Astrocyte (in vitro differentiated cells and primary cell): Measurements from ENCODE around the gene FAM83F. TPM values are rescaled to one million over a fixed set of nuclear protein-coding genes. Genes with fewer than 3 reads are reported as not detected.

Experiments
- DNase-seq: peaks from one replicate; pipeline ENCODE4 v3.0.0-alpha.2; 2010; ENCODE audit warnings: low read depth
- FAIRE-seq: peaks from 2 replicates; lab custom pipeline; 2011; peaks lifted over from hg19 to GRCh38; lab: Jason Lieb, UNC
- H2AFZ ChIP-seq: 2 replicates; pipeline ENCODE4 v1.6.0; 2012; ENCODE audit warnings: low read depth, low read length, inconsistent platforms
- H3K27ac ChIP-seq: 2 replicates; pipeline ENCODE4 v1.5.1; 2011; ENCODE audit warnings: low read depth, low read length, inconsistent platforms
- H3K27me3 ChIP-seq: 2 replicates; pipeline ENCODE4 v1.6.0; 2011; ENCODE audit warnings: low read length, inconsistent platforms; ENCODE audit not compliant: insufficient read depth
- H3K36me3 ChIP-seq: 2 replicates; pipeline ENCODE4 v1.5.1; 2011; ENCODE audit warnings: low read length, inconsistent platforms; ENCODE audit not compliant: insufficient read depth
- H3K4me1 ChIP-seq: 2 replicates; pipeline ENCODE4 v1.5.1; 2011; ENCODE audit warnings: low read length, inconsistent platforms; ENCODE audit not compliant: insufficient read depth
- H3K4me2 ChIP-seq: 2 replicates; pipeline ENCODE4 v1.6.0; 2012; ENCODE audit warnings: low read length, inconsistent platforms
- H3K4me3 ChIP-seq: 2 replicates; pipeline ENCODE4 v1.5.1; 2011; ENCODE audit warnings: low read depth, mild to moderate bottlenecking, low read length, inconsistent platforms; ENCODE audit not compliant: insufficient read depth
- H3K79me2 ChIP-seq: 2 replicates; pipeline ENCODE4 v1.6.0; 2012; ENCODE audit warnings: mild to moderate bottlenecking, low read length, inconsistent platforms; ENCODE audit not compliant: insufficient read depth
- H3K9ac ChIP-seq: 2 replicates; pipeline ENCODE4 v1.6.0; 2012; ENCODE audit warnings: mild to moderate bottlenecking, low read length, inconsistent platforms
- H3K9me3 ChIP-seq: 2 replicates; pipeline ENCODE4 v1.5.1; 2012; ENCODE audit warnings: low read depth, mild to moderate bottlenecking, low read length, inconsistent platforms; ENCODE audit not compliant: insufficient read depth
- H4K20me1 ChIP-seq: 2 replicates; pipeline ENCODE4 v1.6.0; 2012; ENCODE audit warnings: low read length, inconsistent platforms; ENCODE audit not compliant: insufficient read depth
- H3K27ac Mint-ChIP-seq: one replicate; pipeline ENCODE4 v1.8.0; 2021; ENCODE audit warnings: mild to moderate bottlenecking, mixed read lengths; ENCODE audit not compliant: unreplicated experiment
- H3K27me3 Mint-ChIP-seq: one replicate; pipeline ENCODE4 v1.8.0; 2021; ENCODE audit warnings: low read depth, mixed read lengths; ENCODE audit not compliant: unreplicated experiment
- H3K36me3 Mint-ChIP-seq: one replicate; pipeline ENCODE4 v1.8.0; 2021; ENCODE audit warnings: low read depth, mixed read lengths; ENCODE audit not compliant: unreplicated experiment
- H3K4me1 Mint-ChIP-seq: one replicate; pipeline ENCODE4 v1.8.0; 2021; ENCODE audit warnings: low read depth, mixed read lengths; ENCODE audit not compliant: unreplicated experiment
- H3K4me3 Mint-ChIP-seq: one replicate; pipeline ENCODE4 v1.8.0; 2021; ENCODE audit warnings: mild to moderate bottlenecking, moderate library complexity, mixed read lengths; ENCODE audit not compliant: unreplicated experiment
- H3K9me3 Mint-ChIP-seq: one replicate; pipeline ENCODE4 v1.8.0; 2021; ENCODE audit warnings: mild to moderate bottlenecking, mixed read lengths; ENCODE audit not compliant: unreplicated experiment
- EZH2 ChIP-seq: IDR thresholded peaks from 2 replicates; pipeline ENCODE4 v1.6.1; 2012; ENCODE audit warnings: mild to moderate bottlenecking, low read length, inconsistent platforms; ENCODE audit not compliant: insufficient read depth
- total RNA-seq: library from RNA; stranded (reverse); gene quantifications from 2 replicates; pipeline ENCODE4 v1.2.1, GENCODE V29; 2021
- TF ChIP-seq, protein P1 (sequence below): IDR thresholded peaks from 2 replicates; pipeline ENCODE4 v1.5.1; 2011; ENCODE audit warnings: low read depth, mild to moderate bottlenecking, inconsistent platforms, low read length, moderate library complexity; ENCODE audit not compliant: insufficient read depth

Gene FAM83F
- total RNA-seq, 1 donor from 2014 or later, result 0.79 TPM

DNA sequence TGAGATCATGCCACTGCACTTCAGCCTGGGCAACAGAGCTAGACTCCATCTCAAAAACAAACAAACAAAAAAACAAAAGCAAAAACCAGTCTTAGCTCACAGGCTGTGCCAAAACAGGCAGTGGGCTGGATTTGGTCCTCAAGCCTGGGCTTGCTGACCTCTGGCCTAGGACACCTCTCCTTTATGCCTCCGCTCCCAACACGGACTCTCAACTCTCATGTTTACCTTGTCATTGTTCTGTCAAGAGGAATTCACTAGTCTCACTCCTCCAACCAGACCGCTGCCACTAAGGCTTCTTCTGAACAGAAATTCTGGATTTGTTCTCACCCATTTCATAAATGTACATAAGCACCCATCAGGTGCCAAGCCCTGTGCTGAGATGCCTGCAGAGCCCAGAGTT is 42.6 kb downstream of the FAM83F start:
- TF ChIP-seq EZH2, result no peak
- TF ChIP-seq, protein P1, sequence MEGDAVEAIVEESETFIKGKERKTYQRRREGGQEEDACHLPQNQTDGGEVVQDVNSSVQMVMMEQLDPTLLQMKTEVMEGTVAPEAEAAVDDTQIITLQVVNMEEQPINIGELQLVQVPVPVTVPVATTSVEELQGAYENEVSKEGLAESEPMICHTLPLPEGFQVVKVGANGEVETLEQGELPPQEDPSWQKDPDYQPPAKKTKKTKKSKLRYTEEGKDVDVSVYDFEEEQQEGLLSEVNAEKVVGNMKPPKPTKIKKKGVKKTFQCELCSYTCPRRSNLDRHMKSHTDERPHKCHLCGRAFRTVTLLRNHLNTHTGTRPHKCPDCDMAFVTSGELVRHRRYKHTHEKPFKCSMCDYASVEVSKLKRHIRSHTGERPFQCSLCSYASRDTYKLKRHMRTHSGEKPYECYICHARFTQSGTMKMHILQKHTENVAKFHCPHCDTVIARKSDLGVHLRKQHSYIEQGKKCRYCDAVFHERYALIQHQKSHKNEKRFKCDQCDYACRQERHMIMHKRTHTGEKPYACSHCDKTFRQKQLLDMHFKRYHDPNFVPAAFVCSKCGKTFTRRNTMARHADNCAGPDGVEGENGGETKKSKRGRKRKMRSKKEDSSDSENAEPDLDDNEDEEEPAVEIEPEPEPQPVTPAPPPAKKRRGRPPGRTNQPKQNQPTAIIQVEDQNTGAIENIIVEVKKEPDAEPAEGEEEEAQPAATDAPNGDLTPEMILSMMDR, result no peak
- Mint-ChIP-seq H3K27me3 (peaks cover 39% of the 10 kb centered on the region), H3K27ac (no peak overlapping the region), H3K9me3 (no peaks in the 10 kb centered on the region), H3K4me1 (peaks cover 8% of the 10 kb centered on the region), H3K36me3 (no peaks in the 10 kb centered on the region), H3K4me3 (no peak overlapping the region)
- Histone ChIP-seq H3K9ac (no peak overlapping the region), H4K20me1 (no peaks in the 10 kb centered on the region), H2AFZ (no peak overlapping the region), H3K4me3 (no peak overlapping the region), H3K27ac (no peak overlapping the region), H3K4me1 (no peaks in the 10 kb centered on the region), H3K79me2 (no peaks in the 10 kb centered on the region), H3K27me3 (peaks cover 50% of the 10 kb centered on the region), H3K9me3 (no peaks in the 10 kb centered on the region), H3K36me3 (no peaks in the 10 kb centered on the region), H3K4me2 (no peak overlapping the region)
- FAIRE-seq (no peak), DNase-seq (no peak)

DNA sequence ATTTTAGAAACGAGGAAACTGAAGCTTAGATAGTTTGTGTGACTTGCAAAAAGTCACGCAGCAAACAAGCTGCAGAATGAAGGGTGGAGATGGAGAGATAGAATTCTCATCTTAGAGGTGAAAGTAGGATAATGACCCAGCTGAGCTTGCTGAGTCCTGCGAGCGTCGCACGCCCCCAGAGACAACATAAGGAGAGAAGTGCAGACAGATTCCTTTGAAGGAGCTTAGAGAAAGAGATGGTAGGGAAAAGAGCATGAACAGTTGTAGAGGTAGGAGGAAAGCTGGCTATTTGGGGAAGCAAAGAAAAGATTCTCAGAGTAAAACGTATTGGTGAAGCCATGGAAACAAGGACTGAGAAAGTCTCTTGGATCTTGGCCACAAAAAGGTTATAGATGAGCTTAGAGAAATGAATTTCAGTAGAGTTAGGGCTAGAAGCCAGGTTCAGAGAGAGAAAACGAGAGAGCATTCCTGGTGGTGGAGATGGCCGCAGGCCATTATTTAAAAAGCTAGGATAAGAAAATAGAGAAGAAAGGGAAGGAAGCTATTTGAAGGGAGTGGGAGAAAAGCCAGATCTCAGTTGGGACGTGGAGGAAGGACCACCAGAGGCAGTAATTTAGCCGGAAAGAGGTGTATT is 44.8 kb downstream of the FAM83F start:
- peaks cover 43% of the 10 kb centered on the region for H3K27me3 ChIP-seq
- H3K36me3 Mint-ChIP-seq, result peaks cover 2% of the 10 kb centered on the region
- FAIRE-seq, result no peak
- no peak overlapping the region for H3K9ac ChIP-seq
- H4K20me1 ChIP-seq, result no peaks in the 10 kb centered on the region
- no peak overlapping the region for H3K27ac ChIP-seq
- no peak overlapping the region for H2AFZ ChIP-seq
- DNase-seq, result no peak
- H3K4me3 ChIP-seq, result no peak overlapping the region
- H3K4me3 Mint-ChIP-seq, result no peak overlapping the region
- no peaks in the 10 kb centered on the region for H3K9me3 Mint-ChIP-seq
- peak; percentile 41 for TF ChIP-seq EZH2
- TF ChIP-seq, protein P1, result no peak
- no peaks in the 10 kb centered on the region for H3K36me3 ChIP-seq
- peaks cover 8% of the 10 kb centered on the region for H3K4me1 Mint-ChIP-seq
- H3K79me2 ChIP-seq, result no peaks in the 10 kb centered on the region
- H3K4me1 ChIP-seq, result peaks cover 6% of the 10 kb centered on the region
- peaks cover 30% of the 10 kb centered on the region for H3K27me3 Mint-ChIP-seq
- no peak overlapping the region for H3K27ac Mint-ChIP-seq
- no peaks in the 10 kb centered on the region for H3K9me3 ChIP-seq
- no peak overlapping the region for H3K4me2 ChIP-seq

DNA sequence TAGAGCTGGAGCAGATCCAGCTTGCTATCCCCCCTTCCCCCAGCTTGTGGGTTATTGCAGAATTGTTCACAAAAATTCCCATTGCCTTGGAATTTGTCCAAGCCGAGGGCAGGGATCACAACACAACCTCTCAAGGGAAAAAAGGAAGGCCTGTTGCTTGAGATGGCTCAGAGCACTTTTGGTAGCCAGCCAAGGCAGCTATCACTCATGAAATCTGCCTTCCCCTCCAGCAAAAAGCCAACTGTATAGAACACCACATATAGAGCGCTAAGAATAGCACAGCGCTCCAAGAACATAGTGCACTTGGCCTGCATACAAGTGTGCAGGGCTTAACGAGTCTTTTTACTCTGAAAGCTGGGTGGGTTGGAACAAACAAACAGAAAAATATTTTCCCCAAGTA is 46.2 kb downstream of the FAM83F start:
- TF ChIP-seq EZH2, result no peak
- TF ChIP-seq, protein P1, result no peak
- H3K36me3 Mint-ChIP-seq, result peaks cover 2% of the 10 kb centered on the region
- FAIRE-seq (no peak), DNase-seq (no peak)
- no peaks in the 10 kb centered on the region for H3K9me3 Mint-ChIP-seq
- no peak overlapping the region for H3K4me2 ChIP-seq
- H4K20me1 ChIP-seq, result no peaks in the 10 kb centered on the region
- no peak overlapping the region for H3K4me3 ChIP-seq
- H3K4me3 Mint-ChIP-seq, result no peak overlapping the region
- H3K27ac ChIP-seq, result no peak overlapping the region
- H3K27me3 ChIP-seq, result peaks cover 38% of the 10 kb centered on the region
- no peak overlapping the region for H3K27ac Mint-ChIP-seq
- peaks cover 19% of the 10 kb centered on the region for H3K27me3 Mint-ChIP-seq
- peaks cover 8% of the 10 kb centered on the region for H3K4me1 Mint-ChIP-seq
- H3K4me1 ChIP-seq, result peaks cover 6% of the 10 kb centered on the region
- H3K9me3 ChIP-seq, result no peaks in the 10 kb centered on the region
- peak overlapping the region; percentile 5 for H2AFZ ChIP-seq
- H3K79me2 ChIP-seq, result no peaks in the 10 kb centered on the region
- no peaks in the 10 kb centered on the region for H3K36me3 ChIP-seq
- no peak overlapping the region for H3K9ac ChIP-seq
